ENCODE results near the gene ME2.

ME2 gene

GRCh38 chr18:50982802-50983179, 103.9 kb downstream of the ME2 start:
- TF ChIP-seq REST (IDR thresholded peaks at IDR 0.05; ENCODE audit: insufficient read depth in 1 of 2, low read depth in 2 of 2, low read length in 2 of 2), result no peak
- TF ChIP-seq FOXP2 (optimal IDR thresholded peaks at IDR 0.05; ENCODE audit: borderline replicate concordance, extremely low read depth, extremely low read length, insufficient read depth), result no peak
- TF ChIP-seq SIN3A (IDR thresholded peaks at IDR 0.05; ENCODE audit: borderline replicate concordance, insufficient read depth, low read length), result no peak
- TF ChIP-seq POLR2AphosphoS5 (IDR thresholded peaks at IDR 0.05; ENCODE audit: low read depth, low read length), result no peak
- no peak for TF ChIP-seq TAF1 (IDR thresholded peaks at IDR 0.05; ENCODE audit: borderline replicate concordance, insufficient read depth, low read length)

GRCh38 chr18:50986360-50987087, 107.6 kb downstream of the ME2 start:
- TF ChIP-seq TAF1 (IDR thresholded peaks at IDR 0.05; ENCODE audit: borderline replicate concordance, insufficient read depth, low read length) (no peak), POLR2AphosphoS5 (IDR thresholded peaks at IDR 0.05; ENCODE audit: low read depth, low read length) (no peak), REST (IDR thresholded peaks at IDR 0.05; ENCODE audit: insufficient read depth in 1 of 2, low read depth in 2 of 2, low read length in 2 of 2) (no peak), FOXP2 (optimal IDR thresholded peaks at IDR 0.05; ENCODE audit: borderline replicate concordance, extremely low read depth, extremely low read length, insufficient read depth) (no peak), SIN3A (IDR thresholded peaks at IDR 0.05; ENCODE audit: borderline replicate concordance, insufficient read depth, low read length) (no peak)

- TF ChIP-seq SIN3A (IDR thresholded peaks at IDR 0.05; ENCODE audit: borderline replicate concordance, insufficient read depth, low read length), result no peak
- TF ChIP-seq TAF1 (IDR thresholded peaks at IDR 0.05; ENCODE audit: borderline replicate concordance, insufficient read depth, low read length), result no peak
Observed at GRCh38 chr18:50987261-50987660, 108.3 kb downstream of the ME2 start.

GRCh38 chr18:50989711-50990110, 110.8 kb downstream of the ME2 start:
- no peak for TF ChIP-seq FOXP2 (optimal IDR thresholded peaks at IDR 0.05; ENCODE audit: borderline replicate concordance, extremely low read depth, extremely low read length, insufficient read depth)
- no peak for TF ChIP-seq REST (IDR thresholded peaks at IDR 0.05; ENCODE audit: insufficient read depth in 1 of 2, low read depth in 2 of 2, low read length in 2 of 2)
- TF ChIP-seq POLR2AphosphoS5 (IDR thresholded peaks at IDR 0.05; ENCODE audit: low read depth, low read length), result no peak
- no peak for TF ChIP-seq SIN3A (IDR thresholded peaks at IDR 0.05; ENCODE audit: borderline replicate concordance, insufficient read depth, low read length)
- TF ChIP-seq TAF1 (IDR thresholded peaks at IDR 0.05; ENCODE audit: borderline replicate concordance, insufficient read depth, low read length), result no peak

- TF ChIP-seq TAF1 (IDR thresholded peaks at IDR 0.05; ENCODE audit: borderline replicate concordance, insufficient read depth, low read length) (no peak), POLR2AphosphoS5 (IDR thresholded peaks at IDR 0.05; ENCODE audit: low read depth, low read length) (no peak), FOXP2 (optimal IDR thresholded peaks at IDR 0.05; ENCODE audit: borderline replicate concordance, extremely low read depth, extremely low read length, insufficient read depth) (no peak), REST (IDR thresholded peaks at IDR 0.05; ENCODE audit: insufficient read depth in 1 of 2, low read depth in 2 of 2, low read length in 2 of 2) (no peak), SIN3A (IDR thresholded peaks at IDR 0.05; ENCODE audit: borderline replicate concordance, insufficient read depth, low read length) (no peak)
Observed at GRCh38 chr18:50992351-50992762, 113.4 kb downstream of the ME2 start.
